HepG2 (cell line): ENCODE results near the gene KDM5B. TPM values are rescaled to one million over a fixed set of nuclear protein-coding genes. Genes with fewer than 3 reads are reported as not detected.

ENCODE experiments used
- BRD4 ChIP-seq: sonication (generic); formaldehyde crosslinking; IDR thresholded peaks from 2 replicates; pipeline ENCODE4 v1.4.0; 2020; ENCODE audit warnings: missing genetic modification reagents
- CAMTA2 ChIP-seq: sonication (generic); formaldehyde crosslinking; IDR thresholded peaks from 2 replicates; pipeline ENCODE4 v1.4.0; 2020; ENCODE audit warnings: mild to moderate bottlenecking, missing genetic modification reagents, borderline replicate concordance
- CBFB ChIP-seq: sonication (generic); formaldehyde crosslinking; IDR thresholded peaks from 2 replicates; pipeline ENCODE4 v1.4.0; 2020; ENCODE audit warnings: missing genetic modification reagents
- FOSL2 ChIP-seq: sonication (generic); formaldehyde crosslinking; IDR thresholded peaks from 2 replicates; pipeline ENCODE4 v1.4.0; 2020; ENCODE audit warnings: missing genetic modification reagents
- FOXC1 ChIP-seq: sonication (generic); formaldehyde crosslinking; IDR thresholded peaks from 2 replicates; pipeline ENCODE4 v1.8.0; 2022; ENCODE audit warnings: mild to moderate bottlenecking, missing genetic modification reagents, borderline replicate concordance
- HIVEP1 ChIP-seq: sonication (generic); formaldehyde crosslinking; IDR thresholded peaks from 2 replicates; pipeline ENCODE4 v1.4.0; 2020; ENCODE audit warnings: mild to moderate bottlenecking, missing genetic modification reagents
- HOXA7 ChIP-seq: sonication (generic); formaldehyde crosslinking; IDR thresholded peaks from 2 replicates; pipeline ENCODE4 v1.8.1; 2022; ENCODE audit warnings: mild to moderate bottlenecking, missing genetic modification reagents, moderate library complexity
- IRF2 ChIP-seq: IDR thresholded peaks from 2 replicates; pipeline ENCODE4 v1.6.1; 2018; ENCODE audit warnings: missing genetic modification reagents, missing compliant biosample characterization
- MZF1 ChIP-seq: sonication (generic); formaldehyde crosslinking; IDR thresholded peaks from 2 replicates; pipeline ENCODE4 v1.8.1; 2023; ENCODE audit warnings: mild to moderate bottlenecking, missing genetic modification reagents, borderline replicate concordance
- SIN3A ChIP-seq: IDR thresholded peaks from 2 replicates; pipeline ENCODE4 v1.6.1; 2011; ENCODE audit warnings: low read depth, mild to moderate bottlenecking, control low read depth, low read length, borderline replicate concordance
- U2AF2 ChIP-seq: fragments of 200-400 bp; formaldehyde crosslinking; IDR thresholded peaks from 2 replicates; pipeline ENCODE4 v1.6.1; 2017; ENCODE audit warnings: low read depth, mild to moderate bottlenecking, low read length
- WIZ ChIP-seq: sonication (generic); formaldehyde crosslinking; IDR thresholded peaks from 2 replicates; pipeline ENCODE4 v1.5.1; 2020; ENCODE audit warnings: mild to moderate bottlenecking, missing genetic modification reagents
- ZBTB25 ChIP-seq: IDR thresholded peaks from 2 replicates; pipeline ENCODE4 v1.6.1; 2018; ENCODE audit warnings: missing genetic modification reagents
- ZNF160 ChIP-seq: sonication (generic); formaldehyde crosslinking; IDR thresholded peaks from 2 replicates; pipeline ENCODE4 v1.8.0; 2022; ENCODE audit warnings: mild to moderate bottlenecking, inconsistent platforms, missing genetic modification reagents
- ZNF230 ChIP-seq: sonication (generic); formaldehyde crosslinking; IDR thresholded peaks from 2 replicates; pipeline ENCODE4 v1.4.0; 2020; ENCODE audit warnings: mild to moderate bottlenecking, missing genetic modification reagents
- ZNF260 ChIP-seq: sonication (generic); formaldehyde crosslinking; IDR thresholded peaks from 2 replicates; pipeline ENCODE4 v1.4.0; 2020; ENCODE audit warnings: missing genetic modification reagents, low read depth, mild to moderate bottlenecking, borderline replicate concordance
- ZNF44 ChIP-seq: sonication (generic); formaldehyde crosslinking; IDR thresholded peaks from 2 replicates; pipeline ENCODE4 v1.5.1; 2020; ENCODE audit warnings: mild to moderate bottlenecking, missing genetic modification reagents
- ZNF549 ChIP-seq: sonication (generic); formaldehyde crosslinking; IDR thresholded peaks from 2 replicates; pipeline ENCODE4 v1.5.0; 2020; ENCODE audit warnings: missing genetic modification reagents
- ZNF557 ChIP-seq: sonication (generic); formaldehyde crosslinking; IDR thresholded peaks from 2 replicates; pipeline ENCODE4 v1.4.0; 2020; ENCODE audit warnings: missing genetic modification reagents
- ZNF616 ChIP-seq: sonication (generic); formaldehyde crosslinking; IDR thresholded peaks from 2 replicates; pipeline ENCODE4 v1.5.0; 2020; ENCODE audit warnings: low read depth, mild to moderate bottlenecking, missing genetic modification reagents
- ZNF746 ChIP-seq: sonication (generic); formaldehyde crosslinking; IDR thresholded peaks from 2 replicates; pipeline ENCODE4 v1.8.0; 2022; ENCODE audit warnings: mild to moderate bottlenecking, missing genetic modification reagents
- polyA plus RNA-seq, 8 experiments: library from polyadenylated mRNA; depleted of rRNA in 3 of 8; stranded (reverse) in 7 of 8; unstranded in 1 of 8; fragments of >200 nt; fragmentation: Illumina TruSeq in 4 of 8; extraction: Trizol in 4 of 8; gene quantifications; 2 replicates each; pipeline versions ENCODE4 v1.2.1 to v1.2.3, GENCODE V29; 2011 to 2016; ENCODE audit warnings: low read depth in 4 of 8, missing spikeins in 1 of 8, mixed read lengths in 1 of 8; ENCODE audit not compliant: insufficient read depth in 1 of 8
- total RNA-seq, 5 experiments: library from RNA; depleted of rRNA; stranded (reverse); fragments of >200 nt; fragmentation: Illumina TruSeq; extraction: Trizol; gene quantifications; 2 replicates each; pipeline ENCODE4 v1.2.3, GENCODE V29; 2016; ENCODE audit warnings: low read depth in 1 of 5
- TF ChIP-seq, protein P1 (sequence below): sonication (generic); formaldehyde crosslinking; IDR thresholded peaks from 2 replicates; pipeline ENCODE4 v1.5.1; 2020; ENCODE audit warnings: mild to moderate bottlenecking, missing genetic modification reagents, moderate library complexity
- TF ChIP-seq, protein P2 (sequence below): sonication (generic); formaldehyde crosslinking; IDR thresholded peaks from 2 replicates; pipeline ENCODE4 v1.8.0; 2022; ENCODE audit warnings: missing genetic modification reagents, mild to moderate bottlenecking, borderline replicate concordance

Gene KDM5B
- total and polyA plus RNA-seq, 2 of the 13 experiments (the other 11 are each of a cell fraction or from before 2014, with no cell fraction given) = 34.2 to 35.4 TPM

GRCh38 chr1:202811296-202812175, 3.3 kb upstream of the KDM5B start (continued):
- TF ChIP-seq ZBTB25 (CRISPR knock-in tag) = no peak
- TF ChIP-seq WIZ = no peak
- peak; percentile 35; the same call in 1 of the 2 replicates for TF ChIP-seq ZNF746 (CRISPR knock-in tag)
- TF ChIP-seq MZF1 (CRISPR knock-in tag) = no peak
- TF ChIP-seq ZNF44 (CRISPR knock-in tag) = peak; percentile 73; the same call in 1 of the 2 replicates
- TF ChIP-seq, protein P1, sequence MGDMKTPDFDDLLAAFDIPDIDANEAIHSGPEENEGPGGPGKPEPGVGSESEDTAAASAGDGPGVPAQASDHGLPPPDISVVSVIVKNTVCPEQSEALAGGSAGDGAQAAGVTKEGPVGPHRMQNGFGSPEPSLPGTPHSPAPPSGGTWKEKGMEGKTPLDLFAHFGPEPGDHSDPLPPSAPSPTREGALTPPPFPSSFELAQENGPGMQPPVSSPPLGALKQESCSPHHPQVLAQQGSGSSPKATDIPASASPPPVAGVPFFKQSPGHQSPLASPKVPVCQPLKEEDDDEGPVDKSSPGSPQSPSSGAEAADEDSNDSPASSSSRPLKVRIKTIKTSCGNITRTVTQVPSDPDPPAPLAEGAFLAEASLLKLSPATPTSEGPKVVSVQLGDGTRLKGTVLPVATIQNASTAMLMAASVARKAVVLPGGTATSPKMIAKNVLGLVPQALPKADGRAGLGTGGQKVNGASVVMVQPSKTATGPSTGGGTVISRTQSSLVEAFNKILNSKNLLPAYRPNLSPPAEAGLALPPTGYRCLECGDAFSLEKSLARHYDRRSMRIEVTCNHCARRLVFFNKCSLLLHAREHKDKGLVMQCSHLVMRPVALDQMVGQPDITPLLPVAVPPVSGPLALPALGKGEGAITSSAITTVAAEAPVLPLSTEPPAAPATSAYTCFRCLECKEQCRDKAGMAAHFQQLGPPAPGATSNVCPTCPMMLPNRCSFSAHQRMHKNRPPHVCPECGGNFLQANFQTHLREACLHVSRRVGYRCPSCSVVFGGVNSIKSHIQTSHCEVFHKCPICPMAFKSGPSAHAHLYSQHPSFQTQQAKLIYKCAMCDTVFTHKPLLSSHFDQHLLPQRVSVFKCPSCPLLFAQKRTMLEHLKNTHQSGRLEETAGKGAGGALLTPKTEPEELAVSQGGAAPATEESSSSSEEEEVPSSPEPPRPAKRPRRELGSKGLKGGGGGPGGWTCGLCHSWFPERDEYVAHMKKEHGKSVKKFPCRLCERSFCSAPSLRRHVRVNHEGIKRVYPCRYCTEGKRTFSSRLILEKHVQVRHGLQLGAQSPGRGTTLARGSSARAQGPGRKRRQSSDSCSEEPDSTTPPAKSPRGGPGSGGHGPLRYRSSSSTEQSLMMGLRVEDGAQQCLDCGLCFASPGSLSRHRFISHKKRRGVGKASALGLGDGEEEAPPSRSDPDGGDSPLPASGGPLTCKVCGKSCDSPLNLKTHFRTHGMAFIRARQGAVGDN (CRISPR knock-in tag) = peak; percentile 82
- TF ChIP-seq SIN3A = no peak
- TF ChIP-seq BRD4 (CRISPR knock-in tag) = 0 out of 2 replicates have a peak, but pooled peaks have one; percentile 4
- TF ChIP-seq ZNF230 (CRISPR knock-in tag) = 0 out of 2 replicates have a peak, but pooled peaks have one; percentile 23
- peak; percentile 79; the same call in 1 of the 2 replicates for TF ChIP-seq HOXA7 (CRISPR knock-in tag)
- TF ChIP-seq ZNF260 (CRISPR knock-in tag) = no peak
- no peak for TF ChIP-seq ZNF616 (CRISPR knock-in tag)
- no peak; the same call in 1 of the 2 replicates for TF ChIP-seq IRF2 (CRISPR knock-in tag)
- TF ChIP-seq U2AF2 = no peak
- TF ChIP-seq FOXC1 (CRISPR knock-in tag) = 0 out of 2 replicates have a peak, but pooled peaks have one; percentile 20
- no peak for TF ChIP-seq ZNF160 (CRISPR knock-in tag)
- no peak for TF ChIP-seq CBFB (CRISPR knock-in tag)
- TF ChIP-seq ZNF557 = peak; percentile 15; the same call in 1 of the 2 replicates
- TF ChIP-seq FOSL2 = no peak
- TF ChIP-seq HIVEP1 (CRISPR knock-in tag) = no peak
- no peak for TF ChIP-seq ZNF549 (CRISPR knock-in tag)
- TF ChIP-seq, protein P2, sequence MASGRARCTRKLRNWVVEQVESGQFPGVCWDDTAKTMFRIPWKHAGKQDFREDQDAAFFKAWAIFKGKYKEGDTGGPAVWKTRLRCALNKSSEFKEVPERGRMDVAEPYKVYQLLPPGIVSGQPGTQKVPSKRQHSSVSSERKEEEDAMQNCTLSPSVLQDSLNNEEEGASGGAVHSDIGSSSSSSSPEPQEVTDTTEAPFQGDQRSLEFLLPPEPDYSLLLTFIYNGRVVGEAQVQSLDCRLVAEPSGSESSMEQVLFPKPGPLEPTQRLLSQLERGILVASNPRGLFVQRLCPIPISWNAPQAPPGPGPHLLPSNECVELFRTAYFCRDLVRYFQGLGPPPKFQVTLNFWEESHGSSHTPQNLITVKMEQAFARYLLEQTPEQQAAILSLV (CRISPR knock-in tag) = no peak
- 0 out of 2 replicates have a peak, but pooled peaks have one; percentile 11 for TF ChIP-seq CAMTA2
